NCI-H774 (cell line): ENCODE measurements around the gene C1orf21.

ENCODE experiments used
- DNase-seq: peaks from one replicate; lab custom pipeline; 2025; lab: John Stamatoyannopoulos, UW

C1orf21 gene

GRCh38 chr1:184660462-184661191 lies 273.8 kb downstream of the C1orf21 start:
- DNase-seq: no peak

DNA sequence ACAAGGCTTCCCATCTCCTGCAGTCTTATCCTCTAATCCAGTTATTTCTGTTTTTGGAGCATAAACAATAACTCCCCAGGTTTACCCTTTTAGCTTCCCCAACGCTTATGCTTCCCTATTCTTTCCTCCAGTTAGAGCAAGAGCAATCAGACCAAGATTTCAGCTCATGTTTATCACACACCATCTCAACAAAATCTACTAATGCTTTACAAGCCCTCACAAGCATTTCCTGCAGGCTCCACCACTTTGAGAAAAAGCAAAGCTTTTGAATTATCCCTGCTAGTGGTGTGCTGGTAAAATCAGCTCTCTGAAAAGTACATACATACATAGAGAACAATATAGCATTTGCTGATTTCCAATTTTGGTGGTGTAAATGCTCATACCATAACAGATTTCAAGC lies 275.0 kb downstream of the C1orf21 start:
- DNase-seq: no peak

DNA sequence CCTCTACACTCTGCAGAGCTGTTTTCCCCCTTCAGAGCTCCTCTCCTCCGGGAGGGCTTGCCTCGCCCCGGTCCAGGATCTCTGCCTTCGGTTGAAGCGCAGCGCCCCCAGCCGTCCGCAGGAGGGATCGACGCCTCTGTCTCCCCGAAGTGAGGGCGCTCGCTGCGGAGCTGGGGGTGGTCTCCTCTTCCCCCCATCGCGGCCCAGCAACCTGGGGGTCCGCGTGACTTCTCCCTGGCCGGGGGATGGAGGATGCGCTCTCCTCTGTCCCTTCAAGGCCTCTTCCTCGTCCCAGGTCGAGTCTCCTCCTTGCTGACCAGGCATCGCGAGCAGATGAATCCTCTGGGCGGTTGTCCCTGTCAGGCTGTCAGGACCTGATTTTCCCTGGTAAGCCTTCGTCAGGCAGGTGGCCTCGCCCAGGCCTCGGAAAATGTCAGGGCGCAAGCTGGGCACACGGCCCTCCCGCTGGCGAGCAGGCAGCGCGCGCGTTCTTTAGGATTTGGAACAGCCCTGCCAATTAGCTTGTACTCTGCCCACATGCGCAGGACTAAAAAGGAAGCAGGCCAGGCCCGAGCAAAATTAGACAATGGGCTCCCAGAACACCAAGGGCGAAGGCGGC lies 277.3 kb downstream of the C1orf21 start:
- DNase-seq: no peak

- no peak for DNase-seq
Observed at GRCh38 chr1:184664661-184665060, 277.8 kb downstream of the C1orf21 start.

DNA sequence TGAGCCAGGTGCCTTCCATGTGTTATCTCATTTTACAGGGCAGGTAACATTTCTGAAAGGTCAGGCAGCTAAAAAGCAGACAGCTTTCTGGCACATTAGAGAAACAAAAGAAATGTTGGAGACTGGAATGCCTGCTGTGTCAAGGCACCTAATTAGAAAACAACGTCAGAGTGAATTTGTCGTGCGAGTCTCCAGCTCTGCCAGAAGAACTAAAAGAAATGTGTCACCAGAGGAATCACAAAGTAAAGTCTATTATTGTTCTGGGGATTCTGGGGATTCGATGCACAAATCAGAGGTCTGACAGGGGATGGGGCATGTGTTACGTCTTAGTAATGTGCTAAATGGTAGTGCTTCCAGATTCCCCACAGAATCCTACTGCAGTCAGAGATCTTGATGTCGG lies 278.5 kb downstream of the C1orf21 start:
- no peak for DNase-seq

- DNase-seq: no peak
Observed at GRCh38 chr1:184669391-184669790, 282.6 kb downstream of the C1orf21 start.

GRCh38 chr1:184672013-184672726 lies 285.3 kb downstream of the C1orf21 start:
- no peak for DNase-seq

- no peak for DNase-seq
Observed at GRCh38 chr1:184673305-184673704, 286.5 kb downstream of the C1orf21 start.

DNA sequence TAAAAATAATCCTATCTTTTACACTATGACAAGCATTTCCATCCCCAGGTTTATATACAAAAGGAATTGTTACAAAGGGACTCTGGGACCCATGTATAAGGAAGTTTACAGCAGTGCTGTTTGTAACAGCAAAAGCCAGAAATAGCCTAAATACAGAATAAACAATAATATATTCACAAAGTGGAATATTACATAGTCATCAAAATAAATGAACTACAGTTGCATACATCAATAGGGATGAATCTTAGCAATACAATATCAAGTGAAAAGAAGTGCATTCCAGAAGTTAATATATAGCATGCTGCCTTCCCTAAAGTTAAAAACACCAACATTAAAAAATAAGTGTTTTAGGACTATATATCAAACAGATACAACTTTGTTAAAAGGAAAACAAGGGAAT lies 290.5 kb downstream of the C1orf21 start:
- no peak for DNase-seq
